Renal cortical epithelial cell (primary cell): ENCODE results near the gene SELP. TPM values are rescaled to one million over a fixed set of nuclear protein-coding genes. Genes with fewer than 3 reads are reported as not detected.

Source experiments
- total RNA-seq: library from RNA; depleted of rRNA; stranded (reverse); fragments of >200 nt; gene quantifications from 2 replicates; pipeline ENCODE4 v1.2.3, GENCODE V29; 2014

SELP gene
- total RNA-seq, 1 donor from 2014 or later, result not detected

Other genes with a start within 250 kb of the SELP start
- gene CCDC181, start 202.7 kb downstream of the SELP start, total RNA-seq, result 3.8 and 6.0 TPM in 2 replicates
- 11.9 and 29.9 TPM in 2 replicates for gene SLC19A2, start 144.2 kb downstream of the SELP start, total RNA-seq
- under 0.01 and 0.05 TPM in 2 replicates for gene F5, start 43.6 kb downstream of the SELP start, total RNA-seq
- 0.25 TPM in 1 of 2 replicates, not detected in the other for gene SELL, start 81.5 kb upstream of the SELP start, total RNA-seq
- not detected in 2 replicates for gene SELE, start 104.0 kb upstream of the SELP start, total RNA-seq
- gene METTL18, start 164.8 kb upstream of the SELP start, total RNA-seq, result 5.9 and 7.3 TPM in 2 replicates